Measurements from ENCODE around the gene STON1. TPM values are rescaled to one million over a fixed set of nuclear protein-coding genes. Genes with fewer than 3 reads are reported as not detected.
A peak's percentile ranks its signal among the peaks of the same experiment; 100 is the strongest.
"Not testable (repeated sequence)": the region's sequence is repeated elsewhere in the genome, so short reads cannot be mapped to it uniquely, and the experiment has no call there.

Gene STON1, protein sequence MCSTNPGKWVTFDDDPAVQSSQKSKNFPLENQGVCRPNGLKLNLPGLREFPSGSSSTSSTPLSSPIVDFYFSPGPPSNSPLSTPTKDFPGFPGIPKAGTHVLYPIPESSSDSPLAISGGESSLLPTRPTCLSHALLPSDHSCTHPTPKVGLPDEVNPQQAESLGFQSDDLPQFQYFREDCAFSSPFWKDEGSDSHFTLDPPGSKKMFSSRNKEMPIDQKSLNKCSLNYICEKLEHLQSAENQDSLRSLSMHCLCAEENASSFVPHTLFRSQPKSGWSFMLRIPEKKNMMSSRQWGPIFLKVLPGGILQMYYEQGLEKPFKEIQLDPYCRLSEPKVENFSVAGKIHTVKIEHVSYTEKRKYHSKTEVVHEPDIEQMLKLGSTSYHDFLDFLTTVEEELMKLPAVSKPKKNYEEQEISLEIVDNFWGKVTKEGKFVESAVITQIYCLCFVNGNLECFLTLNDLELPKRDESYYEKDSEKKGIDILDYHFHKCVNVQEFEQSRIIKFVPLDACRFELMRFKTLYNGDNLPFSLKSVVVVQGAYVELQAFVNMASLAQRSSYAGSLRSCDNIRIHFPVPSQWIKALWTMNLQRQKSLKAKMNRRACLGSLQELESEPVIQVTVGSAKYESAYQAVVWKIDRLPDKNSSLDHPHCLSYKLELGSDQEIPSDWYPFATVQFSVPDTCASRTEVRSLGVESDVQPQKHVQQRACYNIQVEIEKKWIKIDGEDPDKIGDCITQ
- polyA plus RNA-seq (2013, experiment 1 of 2; ENCODE audit: insufficient read length), result 9.1 TPM
- 9.0 TPM for polyA plus RNA-seq (2013, experiment 2 of 2; ENCODE audit: insufficient read length)

DNA sequence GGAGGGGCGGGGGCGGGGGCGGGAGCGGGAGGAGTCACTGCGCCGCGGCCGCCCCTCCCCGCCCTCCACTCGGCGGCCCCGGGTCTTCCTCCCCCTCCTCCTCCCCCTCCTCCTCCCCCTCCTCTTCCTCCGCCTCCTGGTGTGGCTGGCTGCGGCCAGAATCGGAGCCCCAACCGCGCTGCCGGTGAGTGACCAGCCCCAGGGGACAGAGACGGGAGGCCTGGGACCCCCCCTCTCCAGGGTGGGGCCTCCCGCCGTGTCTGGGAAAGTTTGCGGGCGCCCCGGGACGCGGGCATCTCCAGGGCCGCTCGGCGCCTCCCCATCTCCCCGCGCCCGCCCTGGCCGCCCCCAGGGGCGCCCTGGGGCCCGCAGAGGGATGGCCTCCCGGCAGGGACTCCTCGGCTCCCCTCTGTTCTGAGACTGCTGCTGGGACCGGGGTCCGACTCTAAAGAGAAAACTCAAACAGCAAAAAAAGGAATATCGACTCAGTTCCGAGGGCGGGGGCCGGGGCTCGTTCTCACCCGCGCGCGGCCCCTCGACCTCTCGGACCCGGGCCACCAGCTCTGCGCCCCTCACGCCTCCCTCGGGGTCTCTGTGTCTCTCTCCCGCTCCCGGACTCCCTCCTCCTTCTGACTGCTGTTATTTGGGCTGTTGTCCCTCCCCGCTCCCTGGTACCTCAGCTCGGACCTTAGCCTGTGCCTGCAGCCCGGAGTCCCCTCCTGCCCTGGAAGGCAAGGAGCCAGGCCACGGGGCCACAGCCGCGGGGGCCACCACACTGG is at the start of gene STON1:
Gene STON1 (plus strand): TSS at position 122 of the 779 bp plus-strand sequence. CDS start 50,480 bp downstream, outside the sequence.
- DNase-seq, result peak; percentile 62

DNA sequence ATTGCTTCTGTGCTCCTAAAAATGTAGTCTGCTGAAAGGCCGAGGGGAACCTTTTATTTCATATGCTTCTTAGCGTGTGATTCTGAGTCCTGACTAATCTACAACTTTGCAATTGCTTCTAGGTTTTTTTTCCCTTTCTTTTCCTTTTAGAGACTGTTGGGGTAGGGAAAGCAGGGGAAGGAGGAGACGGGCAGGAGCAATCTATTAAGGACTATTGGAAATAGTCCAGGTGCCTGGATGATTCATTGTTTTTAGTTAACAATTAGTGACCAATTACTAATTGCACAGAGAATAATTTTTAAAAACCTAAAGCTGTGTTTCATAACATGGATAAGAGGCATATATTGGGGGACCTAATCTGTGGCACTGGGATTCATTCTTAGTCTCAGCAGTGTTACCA is 49.4 kb upstream of the STON1 start:
- no peak for DNase-seq

DNA sequence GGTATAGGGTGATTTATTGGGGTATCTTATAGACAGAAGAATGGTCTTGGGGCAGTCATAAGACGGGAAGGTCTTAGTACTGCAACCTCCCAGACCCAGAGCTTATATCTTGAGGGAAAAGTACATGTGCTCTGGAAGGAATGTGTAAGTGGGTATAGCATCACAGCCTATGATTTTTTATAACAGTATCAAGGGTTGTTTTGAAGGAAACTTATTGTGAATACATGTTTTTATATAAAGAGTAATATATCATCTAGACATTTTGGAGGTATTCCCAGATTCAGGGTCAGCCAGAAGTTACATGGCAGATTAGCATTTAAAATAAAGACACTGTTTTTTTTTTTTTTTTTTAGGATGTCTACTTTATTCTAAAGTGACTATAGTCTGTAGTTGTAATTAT is 47.6 kb upstream of the STON1 start:
- DNase-seq, result peak; percentile 72

DNA sequence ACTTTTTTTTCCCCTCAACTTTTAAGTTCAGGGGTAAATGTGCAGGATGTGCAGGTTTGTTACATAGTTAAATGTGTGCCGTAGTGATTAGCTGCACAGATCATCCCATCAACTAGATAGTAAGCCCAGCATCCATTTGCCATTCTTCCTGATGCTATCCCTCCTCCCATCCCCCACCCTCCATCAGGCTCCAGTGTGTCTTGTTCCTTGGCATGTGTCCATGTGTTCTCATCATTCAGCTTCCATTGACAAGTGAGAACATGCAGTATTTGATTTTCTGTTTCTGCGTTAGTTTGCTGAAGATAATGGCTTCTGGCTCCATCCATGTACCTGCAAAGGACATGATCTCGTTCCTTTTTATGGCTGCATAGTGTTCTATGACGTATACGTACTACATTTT is 47.2 kb upstream of the STON1 start:
- peak; percentile 23 for DNase-seq

DNA sequence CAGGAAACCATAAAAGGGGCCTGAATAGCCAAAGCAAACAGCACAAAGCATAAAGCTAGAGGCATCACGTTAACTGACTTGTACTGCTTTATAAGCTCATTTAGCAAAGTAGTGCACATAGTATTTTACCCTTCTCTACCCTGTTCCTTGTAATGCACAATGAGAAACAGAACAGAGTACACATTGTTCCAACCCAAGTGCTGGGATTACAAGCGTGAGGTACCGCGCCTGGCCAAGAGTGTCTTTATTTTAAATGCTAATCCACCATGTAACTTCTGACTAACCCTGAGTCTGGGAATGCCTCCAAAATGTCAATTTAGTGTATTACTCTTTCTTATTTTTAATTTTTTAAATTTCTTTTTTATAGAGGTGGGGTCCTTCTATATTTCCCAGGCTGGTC is 46.4 kb upstream of the STON1 start:
- peak; percentile 38 for DNase-seq

DNA sequence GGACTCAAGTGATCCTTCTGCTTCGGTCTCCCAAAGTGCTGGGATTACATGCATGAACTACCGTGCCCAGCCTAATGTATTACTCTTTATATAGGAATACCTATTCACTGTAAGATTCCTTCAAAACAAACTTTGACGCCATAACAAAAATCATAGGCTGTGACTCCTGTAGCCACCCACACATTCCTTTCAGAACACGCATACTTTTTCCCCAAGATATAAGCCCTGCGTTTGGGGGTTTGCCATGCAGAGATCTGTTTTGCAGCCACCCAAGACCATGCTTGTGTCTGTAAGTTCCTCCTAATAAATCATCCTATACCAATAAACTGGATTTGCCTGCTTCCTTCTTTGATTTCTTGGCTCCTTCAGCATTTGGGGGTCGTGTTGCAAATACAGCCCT is 46.0 kb upstream of the STON1 start:
- DNase-seq, result peak; percentile 77

DNA sequence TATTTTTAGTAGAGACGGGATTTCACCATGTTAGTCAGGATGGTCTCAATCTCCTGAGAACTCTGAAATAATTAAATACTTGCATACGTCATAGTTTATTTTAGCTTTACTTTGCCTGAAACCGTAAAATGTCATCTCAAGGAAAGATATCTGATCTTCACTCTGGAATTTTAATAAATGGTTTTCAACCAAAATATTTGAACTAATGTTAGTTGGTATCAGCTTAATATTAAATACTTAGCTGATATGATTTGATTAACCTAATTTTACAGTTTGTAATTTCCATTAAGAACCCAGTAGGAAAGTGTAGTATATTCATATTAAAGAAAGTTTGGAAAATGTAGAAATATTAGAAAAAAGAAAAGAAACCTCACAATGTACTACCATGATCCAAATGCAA is 41.4 kb upstream of the STON1 start:
- DNase-seq, result no peak

DNA sequence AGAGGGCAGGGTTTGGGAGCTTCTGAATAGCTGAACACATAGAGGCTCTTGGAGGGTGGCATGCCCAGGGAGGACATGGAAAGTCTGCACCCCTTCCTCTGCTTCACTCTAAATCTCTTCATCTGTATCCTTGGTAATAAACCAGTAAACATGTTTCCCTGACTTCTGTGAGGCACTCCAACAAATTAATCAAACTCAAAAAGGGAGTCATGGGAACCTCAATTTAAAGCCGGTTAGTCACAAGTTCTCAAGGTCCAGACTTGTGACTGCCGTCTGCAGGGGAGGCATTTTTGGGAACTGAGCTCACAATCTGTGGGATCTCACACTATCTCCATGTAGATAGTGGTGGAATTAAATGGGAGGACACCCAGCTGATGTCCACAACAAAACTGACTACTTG is 33.1 kb upstream of the STON1 start:
- peak; percentile 62 for DNase-seq

DNA sequence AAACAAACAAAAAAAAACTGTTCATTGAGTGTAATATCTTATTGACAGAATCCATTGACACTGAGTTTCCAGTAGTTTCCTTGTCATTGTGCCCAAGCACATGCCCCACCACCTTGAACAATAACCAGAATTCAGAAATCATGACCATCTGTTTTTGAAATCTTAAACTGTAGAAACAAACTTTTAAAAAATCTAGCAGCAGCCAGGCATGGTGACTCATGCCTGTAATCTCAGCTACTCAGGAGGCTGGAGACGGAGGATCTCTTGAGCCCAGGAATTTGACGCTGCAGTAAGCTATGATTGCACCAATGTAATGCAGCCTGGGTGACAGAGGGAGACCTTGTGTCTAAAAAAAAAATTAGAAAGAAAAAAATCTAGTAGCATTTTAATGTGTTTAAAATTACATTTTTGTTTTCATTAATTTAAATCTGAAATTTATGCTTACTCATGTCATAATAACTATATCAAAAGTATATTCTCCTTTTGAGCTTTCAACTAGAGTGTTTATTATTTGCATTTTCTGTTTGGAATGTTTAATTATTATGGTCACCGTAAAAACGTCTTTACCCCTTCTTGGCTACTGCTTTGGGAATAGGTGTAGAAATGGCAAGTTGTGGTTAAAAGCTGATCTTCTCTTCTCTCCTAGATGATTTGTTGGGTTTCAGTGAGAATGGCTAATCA is 25.2 kb upstream of the STON1 start:
- peak; percentile 65 for DNase-seq

DNA sequence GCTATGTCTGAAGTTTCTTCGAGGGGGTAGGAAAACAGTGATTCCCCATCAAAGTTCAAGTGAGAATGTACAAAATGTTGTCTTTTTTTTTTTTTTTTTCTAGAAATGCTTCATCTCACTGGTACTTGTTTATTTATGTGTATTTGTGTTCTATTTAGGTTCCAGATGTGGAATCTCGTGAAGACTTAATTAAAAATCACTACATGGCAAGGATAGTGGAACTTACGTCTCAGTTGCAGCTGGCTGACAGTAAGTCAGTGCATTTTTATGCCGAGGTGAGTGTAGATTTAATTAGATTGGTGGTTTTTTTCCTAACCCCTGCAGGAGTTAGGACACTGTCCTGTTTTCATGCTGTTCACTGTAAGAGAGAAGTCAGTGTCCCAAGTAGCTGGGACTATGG is 22.8 kb upstream of the STON1 start:
- no peak for DNase-seq

DNA sequence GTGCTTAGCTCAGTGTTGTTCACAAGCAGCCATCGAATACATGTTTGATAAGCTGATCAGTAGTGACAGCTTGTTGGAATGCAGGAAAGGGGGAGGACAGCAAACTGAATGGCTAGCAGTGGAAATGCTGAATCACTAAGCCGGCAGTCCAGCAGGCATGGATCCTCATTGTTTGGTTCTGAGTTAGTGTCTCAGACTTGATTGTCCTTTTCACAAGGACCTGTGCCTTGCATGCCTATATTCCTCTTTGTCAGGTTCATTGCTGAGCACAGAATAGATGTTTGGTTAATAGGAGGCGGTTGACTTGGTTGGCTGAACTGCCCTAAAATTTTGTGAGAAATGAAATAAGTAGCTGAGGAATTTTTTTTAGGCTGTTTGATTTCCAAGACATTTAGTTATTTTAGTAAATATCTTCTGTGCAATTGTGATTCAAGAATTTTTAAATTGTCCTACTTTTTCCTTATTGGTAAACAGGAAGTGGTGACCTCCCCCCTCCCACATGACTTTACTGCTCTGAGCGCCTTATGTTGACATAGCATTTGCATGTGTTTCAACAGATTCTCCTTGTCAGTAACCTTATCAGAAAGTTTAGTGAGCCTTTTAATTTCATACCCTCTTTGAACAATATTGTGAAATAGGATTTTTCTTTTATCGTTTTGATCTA is 21.4 kb upstream of the STON1 start:
- DNase-seq, result peak; percentile 62

DNA sequence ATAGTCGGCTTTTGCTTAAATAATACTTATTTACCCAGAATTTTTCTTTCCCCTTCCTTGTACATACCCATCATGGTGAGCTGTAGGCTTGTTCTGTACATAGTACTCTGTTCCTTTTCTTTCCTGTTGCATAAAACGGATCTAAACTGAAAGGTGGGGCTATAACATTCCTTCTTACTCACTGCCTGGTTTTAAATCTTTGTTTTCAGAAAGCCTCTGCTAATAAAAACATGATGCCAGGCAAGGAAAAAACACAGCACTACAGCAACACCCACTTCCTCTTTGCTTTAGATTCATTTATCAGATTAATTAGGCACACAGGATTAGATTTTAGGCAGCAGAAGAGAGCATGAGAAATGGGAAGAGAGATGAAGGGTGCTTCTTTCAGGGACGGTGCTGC is 19.6 kb upstream of the STON1 start:
- DNase-seq, result peak; percentile 35

DNA sequence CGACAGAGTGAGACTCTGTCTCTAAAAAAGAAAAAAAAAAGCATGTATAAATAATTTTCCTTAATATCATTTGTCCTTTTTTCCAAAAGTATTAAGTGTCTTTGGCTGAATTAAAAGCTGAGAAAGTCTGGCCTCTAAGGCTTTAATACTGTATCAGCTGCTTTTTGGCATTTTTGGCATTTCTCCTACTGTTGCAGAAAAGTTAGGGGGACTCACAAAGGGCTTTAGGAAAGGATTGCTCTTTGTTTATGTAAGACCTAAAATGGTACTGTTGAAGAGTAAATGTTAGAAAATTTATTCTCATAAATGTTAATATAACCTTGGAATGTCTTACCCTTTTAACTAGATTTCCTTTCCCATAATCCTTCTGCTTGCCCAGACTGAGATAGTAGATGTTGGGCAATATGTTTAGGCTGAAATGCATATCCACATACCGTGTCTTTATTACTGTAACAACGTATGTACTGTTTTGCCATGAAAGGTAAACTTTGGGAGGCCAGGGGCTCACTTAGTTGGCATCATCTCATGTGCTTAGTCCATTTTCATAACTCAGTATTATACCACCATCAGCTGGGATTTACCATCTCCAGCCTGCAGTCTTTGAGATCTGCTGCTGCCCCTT is 18.0 kb upstream of the STON1 start:
- no peak for DNase-seq

DNA sequence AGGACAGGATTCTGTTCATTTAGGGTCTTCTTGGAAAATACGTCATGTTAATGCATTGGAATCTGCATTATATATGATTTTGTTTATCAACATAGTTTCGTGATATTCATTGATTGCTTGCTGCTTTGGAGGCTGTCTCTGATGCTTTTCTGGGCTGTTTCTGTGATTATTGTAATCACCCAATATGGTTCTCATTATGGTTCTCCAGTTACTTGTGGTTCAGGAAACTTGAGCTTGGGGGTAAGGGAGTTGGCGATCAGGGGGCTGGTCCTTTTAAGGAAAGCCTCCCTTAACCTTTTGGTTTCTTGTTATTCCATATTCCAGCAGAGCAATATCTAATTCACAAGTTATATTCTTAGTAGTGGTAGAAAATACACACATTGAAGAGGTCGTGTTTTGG is 17.4 kb upstream of the STON1 start:
- peak; percentile 33 for DNase-seq

DNA sequence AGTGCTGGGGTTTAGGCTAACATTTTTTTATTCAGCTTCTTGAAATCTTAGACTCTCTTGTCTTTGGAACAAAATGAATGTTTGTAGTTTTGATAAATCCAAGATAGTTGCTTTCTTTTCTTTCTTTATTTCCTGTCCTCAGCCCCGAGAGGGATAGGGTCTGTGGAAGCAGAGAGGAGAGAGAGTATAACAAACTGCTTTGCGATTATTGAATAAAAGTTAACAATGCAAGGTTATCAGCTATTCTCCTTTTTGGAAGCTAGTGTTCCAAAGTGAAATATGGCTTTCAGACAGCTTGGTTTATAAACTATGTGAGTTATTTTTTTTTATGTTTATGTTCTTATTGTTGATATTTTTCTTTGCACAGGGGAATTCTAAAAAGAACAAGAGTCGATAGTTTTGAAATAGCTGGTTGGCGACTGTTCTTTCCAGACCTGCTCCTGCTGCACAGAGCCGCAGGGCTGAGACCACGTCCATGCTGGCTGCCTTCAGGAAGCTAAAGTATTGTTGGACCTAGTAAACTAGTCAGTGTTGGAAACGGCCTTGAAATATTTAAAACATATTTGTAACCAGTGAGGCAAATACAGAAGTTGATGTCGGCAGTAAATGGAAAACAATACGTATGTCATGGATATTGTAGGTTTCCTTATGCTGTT is 15.5 kb upstream of the STON1 start:
- no peak for DNase-seq

DNA sequence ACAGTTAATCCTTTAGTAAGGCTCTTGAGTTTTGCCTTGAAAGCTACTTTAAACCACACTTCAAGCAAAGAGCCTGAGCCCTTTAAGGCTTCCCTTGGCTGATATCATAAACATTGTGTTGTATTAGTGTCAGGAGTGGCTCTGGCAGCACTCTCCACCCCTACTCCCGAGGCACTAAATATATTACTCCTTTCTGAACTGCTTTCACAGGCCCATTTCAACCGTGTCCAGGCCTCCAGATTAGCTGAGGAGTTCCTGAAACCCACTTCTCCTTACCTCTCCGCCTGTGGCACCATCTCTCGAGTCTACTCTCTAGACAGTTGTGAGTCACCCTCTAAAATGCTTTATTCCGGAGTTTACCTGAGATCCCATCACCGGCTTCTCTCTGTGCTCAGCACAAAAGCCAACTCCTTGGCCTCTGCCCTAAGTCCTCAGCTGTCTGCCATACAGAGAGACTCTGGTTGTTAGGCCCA is 14.4 kb upstream of the STON1 start:
- no peak for DNase-seq

DNA sequence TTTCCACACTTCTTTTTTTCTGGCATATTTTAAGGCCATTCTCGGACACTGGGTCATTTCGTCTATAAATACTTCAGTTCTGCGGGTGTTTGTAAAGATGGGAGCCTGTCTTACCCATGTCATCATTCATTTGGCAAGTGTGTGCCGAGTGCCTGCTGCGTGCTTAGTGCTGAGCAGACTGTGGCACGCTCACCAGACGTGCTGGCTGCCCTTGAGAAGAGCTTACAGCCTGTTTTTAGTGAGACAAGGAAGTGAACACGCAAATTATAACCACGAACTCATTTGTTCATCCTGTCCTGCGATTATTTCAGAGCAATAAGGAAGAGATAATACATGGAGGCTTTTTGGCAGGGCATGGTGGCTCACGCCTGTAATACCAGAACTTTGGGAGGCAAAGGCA is 10.4 kb upstream of the STON1 start:
- no peak for DNase-seq

DNA sequence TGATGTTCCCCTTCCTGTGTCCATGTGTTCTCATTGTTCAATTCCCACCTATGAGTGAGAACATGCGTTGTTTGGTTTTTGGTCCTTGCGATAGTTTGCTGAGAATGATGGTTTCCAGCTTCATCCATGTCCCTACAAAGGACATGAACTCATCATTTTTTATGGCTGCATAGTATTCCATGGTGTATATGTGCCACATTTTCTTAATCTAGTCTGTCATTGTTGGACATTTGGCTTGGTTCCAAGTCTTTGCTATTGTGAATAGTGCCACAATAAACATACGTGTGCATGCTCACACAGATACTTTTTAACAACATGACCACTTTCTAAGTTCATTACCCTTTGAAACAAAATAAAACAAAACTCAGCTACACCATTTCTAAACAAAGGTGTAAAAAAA is 5.2 kb upstream of the STON1 start:
- not testable (repeated sequence) for DNase-seq

DNA sequence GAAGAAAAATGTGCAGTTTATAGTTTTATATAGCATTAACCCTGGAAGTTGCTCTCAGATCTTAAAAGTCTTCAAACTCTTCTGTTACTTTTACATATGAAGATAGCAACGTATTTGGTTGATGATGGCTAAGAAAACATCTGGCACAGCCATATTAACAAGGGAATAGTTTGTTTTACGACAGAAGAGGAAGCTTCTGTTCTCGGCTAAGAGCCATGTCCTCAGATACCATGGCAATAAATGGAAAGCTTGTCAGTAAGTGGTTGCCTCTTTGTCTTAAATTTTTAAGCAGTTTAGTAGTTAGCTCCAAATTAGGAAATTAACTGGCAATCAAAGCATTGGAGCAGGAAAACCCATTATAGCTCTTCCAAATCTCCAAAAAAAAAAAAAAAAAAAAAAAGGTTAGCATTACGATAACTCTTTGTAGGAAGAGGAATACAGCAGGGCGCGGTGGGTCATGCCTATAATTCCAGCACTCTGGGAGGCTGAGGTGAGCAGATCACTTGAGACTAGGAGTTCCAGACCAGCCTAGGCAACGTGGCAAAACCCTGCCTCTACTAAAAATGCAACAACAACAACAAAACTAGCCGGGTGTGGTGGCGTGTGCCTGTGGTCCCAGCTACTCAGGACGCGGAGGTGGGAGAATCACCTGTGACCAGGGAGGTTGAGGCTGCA is 4.5 kb upstream of the STON1 start:
- no peak for DNase-seq
